Gastroesophageal sphincter (tissue), 4 donors: ENCODE results near the gene ATP11A. TPM values are rescaled to one million over a fixed set of nuclear protein-coding genes. Genes with fewer than 3 reads are reported as not detected.

Experiments
- ATAC-seq: fragments of 150-250 bp; one replicate; pipeline ENCODE4 v1.9.1; 2016; ENCODE audit warnings: mild to moderate bottlenecking, moderate library complexity
- H3K27ac ChIP-seq, 4 donors: fragments of 200-600 bp; sonication (generic) in 3 of 4; 1 replicate in 3 of 4; 2 replicates in 1 of 4; pipeline ENCODE4 v1.5.1; 2016 to 2019
- H3K27me3 ChIP-seq: fragments of 200-600 bp; sonication (generic); one replicate; pipeline ENCODE4 v1.5.1; 2019
- H3K36me3 ChIP-seq, 2 donors: fragments of 200-600 bp; sonication (generic); one replicate each; pipeline ENCODE4 v1.5.1; 2019; ENCODE audit warnings: control low read depth in 1 of 2
- H3K4me1 ChIP-seq, 3 donors: fragments of 200-600 bp; sonication (generic); 1 replicate in 2 of 3; 2 replicates in 1 of 3; pipeline ENCODE4 v1.5.1; 2016 to 2019; ENCODE audit warnings: control low read depth in 2 of 3
- H3K4me3 ChIP-seq, 2 donors: fragments of 200-600 bp; sonication (generic); one replicate each; pipeline ENCODE4 v1.5.1; 2019; ENCODE audit warnings: mild to moderate bottlenecking in 1 of 2, moderate library complexity in 1 of 2
- H3K9me3 ChIP-seq, 3 donors: fragments of 200-600 bp; sonication (generic); one replicate each; pipeline ENCODE4 v1.5.1; 2017 to 2019; ENCODE audit warnings: control low read depth in 2 of 3
- EP300 ChIP-seq: sonication (generic); formaldehyde crosslinking; IDR thresholded peaks from one replicate; pipeline ENCODE4 v1.6.1; 2017; ENCODE audit warnings: antibody characterized with exemption, mild to moderate bottlenecking
- POLR2A ChIP-seq, 2 donors: fragments of 450-650 bp; IDR thresholded peaks; one replicate each; pipeline ENCODE4 v1.6.1; 2017; ENCODE audit warnings: antibody characterized with exemption in 2 of 2, mild to moderate bottlenecking in 2 of 2, moderate library complexity in 1 of 2
- POLR2AphosphoS5 ChIP-seq: sonication (generic); formaldehyde crosslinking; IDR thresholded peaks from one replicate; pipeline ENCODE4 v1.6.1; 2017; ENCODE audit warnings: antibody characterized with exemption
- WGBS, 2 donors: methylation state at CpG; one replicate each; pipeline ENCODE4 v1.1.5; 2018; ENCODE audit warnings: low coverage in 1 of 2; 5-methylcytosine and 5-hydroxymethylcytosine counted together
- total RNA-seq, 4 donors: library from RNA; depleted of rRNA; stranded (reverse); fragments of >200 nt; gene quantifications; one replicate each; pipeline ENCODE4 v1.1.0, GENCODE V29; 2016
- TF ChIP-seq, protein P1 (sequence below), 4 experiments: fragments of 200-600 bp in 2 of 4; fragments of 450-650 bp in 2 of 4; sonication (generic) in 1 of 4; IDR thresholded peaks; one replicate each; pipeline ENCODE4 v1.5.1; 2017 to 2019; ENCODE audit warnings: antibody characterized with exemption in 4 of 4, mild to moderate bottlenecking in 2 of 4, moderate library complexity in 2 of 4

The ATP11A gene
- total RNA-seq, 4 donors from 2014 or later, result 12.9 to 21.7 (median 17.1) TPM

DNA sequence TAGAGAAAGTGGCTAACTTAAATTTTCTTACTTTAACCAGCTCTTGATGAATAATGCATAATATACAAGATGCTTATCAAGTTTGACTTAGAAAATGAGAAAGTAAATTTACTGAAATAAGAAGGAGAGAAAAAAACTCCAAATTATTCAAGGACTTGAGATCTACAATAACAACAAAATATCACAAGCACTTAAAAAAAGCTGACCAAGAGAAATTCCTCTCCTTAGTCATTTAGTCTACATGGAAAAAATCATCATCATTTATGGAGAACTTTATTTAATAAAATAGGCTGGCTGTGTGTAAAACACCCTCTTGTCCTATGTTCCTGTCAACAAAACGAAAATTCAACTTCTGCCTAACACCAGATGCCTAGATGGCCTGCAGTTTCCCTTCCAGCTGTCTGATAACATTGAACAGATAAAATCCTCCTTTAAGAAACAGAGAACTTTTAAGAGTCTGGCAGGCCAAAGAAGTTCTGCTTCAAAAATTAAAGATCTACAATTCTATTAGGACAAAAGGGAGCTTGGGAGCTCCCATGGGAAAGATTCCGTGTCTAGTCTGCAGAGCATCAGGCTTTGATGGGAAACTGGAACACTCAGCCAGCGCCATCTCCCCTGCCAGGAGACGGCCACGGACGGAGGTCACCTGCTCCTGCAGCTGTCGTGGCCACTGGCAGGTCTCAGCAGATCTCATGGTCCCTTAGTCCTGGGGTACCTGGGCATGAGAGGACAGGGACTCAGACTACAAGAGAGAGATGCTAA lies 37.9 kb upstream of the ATP11A start:
- peak overlapping the region in 2 of 4 donors; percentile 37 to 51 for H3K27ac ChIP-seq
- H3K4me3 ChIP-seq, result no peak overlapping the region
- TF ChIP-seq POLR2A (IDR thresholded peaks at IDR 0.05) (no peak), POLR2AphosphoS5 (no peak), EP300 (no peak)
- TF ChIP-seq, protein P1, sequence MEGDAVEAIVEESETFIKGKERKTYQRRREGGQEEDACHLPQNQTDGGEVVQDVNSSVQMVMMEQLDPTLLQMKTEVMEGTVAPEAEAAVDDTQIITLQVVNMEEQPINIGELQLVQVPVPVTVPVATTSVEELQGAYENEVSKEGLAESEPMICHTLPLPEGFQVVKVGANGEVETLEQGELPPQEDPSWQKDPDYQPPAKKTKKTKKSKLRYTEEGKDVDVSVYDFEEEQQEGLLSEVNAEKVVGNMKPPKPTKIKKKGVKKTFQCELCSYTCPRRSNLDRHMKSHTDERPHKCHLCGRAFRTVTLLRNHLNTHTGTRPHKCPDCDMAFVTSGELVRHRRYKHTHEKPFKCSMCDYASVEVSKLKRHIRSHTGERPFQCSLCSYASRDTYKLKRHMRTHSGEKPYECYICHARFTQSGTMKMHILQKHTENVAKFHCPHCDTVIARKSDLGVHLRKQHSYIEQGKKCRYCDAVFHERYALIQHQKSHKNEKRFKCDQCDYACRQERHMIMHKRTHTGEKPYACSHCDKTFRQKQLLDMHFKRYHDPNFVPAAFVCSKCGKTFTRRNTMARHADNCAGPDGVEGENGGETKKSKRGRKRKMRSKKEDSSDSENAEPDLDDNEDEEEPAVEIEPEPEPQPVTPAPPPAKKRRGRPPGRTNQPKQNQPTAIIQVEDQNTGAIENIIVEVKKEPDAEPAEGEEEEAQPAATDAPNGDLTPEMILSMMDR (IDR thresholded peaks at IDR 0.05), result no peak
- 8 to 22% methylated on average over 1 to 2 of the region's 7 CpGs for WGBS, 2 donors
- no peaks in the 10 kb centered on the region for H3K36me3 ChIP-seq
- H3K4me1 ChIP-seq, result peaks cover 0 to 28% (median 9%) of the 10 kb centered on the region in 3 donors
- no peaks in the 10 kb centered on the region for H3K27me3 ChIP-seq
- H3K9me3 ChIP-seq, result no peaks in the 10 kb centered on the region
- no peak for ATAC-seq

- Histone ChIP-seq H3K4me1 (peaks cover 0 to 28% (median 9%) of the 10 kb centered on the region in 3 donors), H3K27me3 (no peaks in the 10 kb centered on the region), H3K27ac (peak overlapping the region in 2 of 4 donors; percentile 37 to 51), H3K9me3 (no peaks in the 10 kb centered on the region), H3K36me3 (no peaks in the 10 kb centered on the region), H3K4me3 (no peak overlapping the region)
- ATAC-seq, result no peak
- 50 to 62% methylated on average over 6 of the region's 7 CpGs for WGBS, 2 donors
- TF ChIP-seq POLR2AphosphoS5, result no peak
- TF ChIP-seq POLR2A (IDR thresholded peaks at IDR 0.05), result no peak
- TF ChIP-seq, protein P1 (IDR thresholded peaks at IDR 0.05), result no peak
- no peak for TF ChIP-seq EP300
These were observed 37.2 kb upstream of the ATP11A start for GRCh38 chr13:112652512-112653070.

- no peak overlapping the region for H3K4me3 ChIP-seq
- WGBS, 2 donors, result 33% methylated on average over 3 of the region's 3 CpGs; no CpG with 5 or more reads in 1 of the 2 donors
- no peak for TF ChIP-seq POLR2AphosphoS5
- TF ChIP-seq POLR2A (IDR thresholded peaks at IDR 0.05), result no peak
- TF ChIP-seq, protein P1 (IDR thresholded peaks at IDR 0.05), result no peak
- no peak for TF ChIP-seq EP300
- H3K4me1 ChIP-seq, result peaks cover 0 to 28% (median 9%) of the 10 kb centered on the region in 3 donors
- no peaks in the 10 kb centered on the region for H3K9me3 ChIP-seq
- no peaks in the 10 kb centered on the region for H3K27me3 ChIP-seq
- H3K36me3 ChIP-seq, result no peaks in the 10 kb centered on the region
- peak overlapping the region in 2 of 4 donors; percentile 37 to 51 for H3K27ac ChIP-seq
- no peak for ATAC-seq
These were observed 36.8 kb upstream of the ATP11A start for GRCh38 chr13:112653071-112653470.

- no peak for ATAC-seq
- H3K4me1 ChIP-seq, result peaks cover 0 to 27% (median 9%) of the 10 kb centered on the region in 3 donors
- H3K27me3 ChIP-seq, result no peaks in the 10 kb centered on the region
- 67 to 76% methylated on average over 3 to 5 of the region's 5 CpGs for WGBS, 2 donors
- no peaks in the 10 kb centered on the region for H3K36me3 ChIP-seq
- no peak overlapping the region for H3K4me3 ChIP-seq
- no peak overlapping the region for H3K27ac ChIP-seq
- H3K9me3 ChIP-seq, result no peaks in the 10 kb centered on the region
- TF ChIP-seq, protein P1 (IDR thresholded peaks at IDR 0.05), result no peak
- TF ChIP-seq POLR2A (IDR thresholded peaks at IDR 0.05) (no peak), POLR2AphosphoS5 (no peak), EP300 (no peak)
These were observed 33.9 kb upstream of the ATP11A start for GRCh38 chr13:112655913-112656312.
